CD4-positive, alpha-beta T cell treated with Interleukin-17A for 4 hours (primary cell): Measurements from ENCODE around the gene ZNF236.
"Not testable (repeated sequence)": the region's sequence is repeated elsewhere in the genome, so short reads cannot be mapped to it uniquely, and the experiment has no call there.

Experiments
- DNase-seq: peaks from one replicate; pipeline ENCODE4 v3.0.0-alpha.2; 2020; ENCODE audit warnings: mixed read lengths

Gene ZNF236

GRCh38 chr18:76953583-76954233 is 131.4 kb downstream of the ZNF236 start:
- DNase-seq, result no peak

DNA sequence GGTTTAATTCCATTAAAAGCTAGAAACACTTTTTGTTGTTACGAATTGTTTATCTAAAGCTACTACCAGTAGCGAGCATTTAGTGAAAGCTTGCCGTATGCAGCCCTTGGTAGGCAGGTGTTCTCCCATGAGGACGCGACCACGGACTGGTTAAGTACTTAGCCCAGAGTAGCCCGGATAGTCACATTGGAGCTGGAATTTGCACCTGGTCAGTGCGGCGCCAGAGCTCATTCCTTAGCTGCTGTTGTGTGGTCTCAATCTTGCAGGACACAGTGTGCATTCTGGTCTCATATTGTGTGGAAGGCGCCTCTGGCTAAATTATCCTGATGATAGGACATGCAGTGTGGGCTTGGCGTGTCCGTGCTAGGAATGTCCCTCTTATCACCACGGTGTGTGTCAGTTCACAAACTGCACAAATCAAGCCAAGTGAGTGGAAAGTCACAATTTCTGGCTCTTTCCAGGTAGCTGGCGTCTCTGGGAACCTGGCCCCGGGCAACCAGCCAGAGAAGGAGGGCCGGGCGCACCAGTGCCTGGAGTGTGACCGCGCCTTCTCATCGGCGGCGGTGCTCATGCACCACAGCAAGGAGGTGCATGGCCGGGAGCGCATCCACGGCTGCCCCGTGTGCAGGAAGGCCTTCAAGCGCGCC is 133.3 kb downstream of the ZNF236 start:
- no peak for DNase-seq

DNA sequence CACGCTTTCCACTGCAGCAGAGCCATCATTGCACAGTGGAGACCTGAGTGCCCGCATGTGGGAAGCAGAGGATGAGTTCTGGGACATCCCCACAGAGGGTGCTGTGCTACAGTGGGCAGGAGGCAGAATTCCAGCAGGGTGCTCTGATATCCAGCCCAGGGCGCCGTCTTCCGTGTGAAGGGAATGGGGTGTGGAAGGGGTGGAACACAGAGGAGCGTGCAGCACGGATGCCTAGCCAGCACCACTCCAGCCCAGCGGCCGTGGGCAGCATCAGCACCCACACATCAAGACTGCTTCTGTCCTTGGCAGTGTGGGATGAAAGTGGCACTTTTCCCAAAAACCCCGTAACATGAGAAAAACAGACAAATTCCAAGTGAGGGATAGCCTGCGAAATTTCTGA is 134.3 kb downstream of the ZNF236 start:
- DNase-seq, result no peak

DNA sequence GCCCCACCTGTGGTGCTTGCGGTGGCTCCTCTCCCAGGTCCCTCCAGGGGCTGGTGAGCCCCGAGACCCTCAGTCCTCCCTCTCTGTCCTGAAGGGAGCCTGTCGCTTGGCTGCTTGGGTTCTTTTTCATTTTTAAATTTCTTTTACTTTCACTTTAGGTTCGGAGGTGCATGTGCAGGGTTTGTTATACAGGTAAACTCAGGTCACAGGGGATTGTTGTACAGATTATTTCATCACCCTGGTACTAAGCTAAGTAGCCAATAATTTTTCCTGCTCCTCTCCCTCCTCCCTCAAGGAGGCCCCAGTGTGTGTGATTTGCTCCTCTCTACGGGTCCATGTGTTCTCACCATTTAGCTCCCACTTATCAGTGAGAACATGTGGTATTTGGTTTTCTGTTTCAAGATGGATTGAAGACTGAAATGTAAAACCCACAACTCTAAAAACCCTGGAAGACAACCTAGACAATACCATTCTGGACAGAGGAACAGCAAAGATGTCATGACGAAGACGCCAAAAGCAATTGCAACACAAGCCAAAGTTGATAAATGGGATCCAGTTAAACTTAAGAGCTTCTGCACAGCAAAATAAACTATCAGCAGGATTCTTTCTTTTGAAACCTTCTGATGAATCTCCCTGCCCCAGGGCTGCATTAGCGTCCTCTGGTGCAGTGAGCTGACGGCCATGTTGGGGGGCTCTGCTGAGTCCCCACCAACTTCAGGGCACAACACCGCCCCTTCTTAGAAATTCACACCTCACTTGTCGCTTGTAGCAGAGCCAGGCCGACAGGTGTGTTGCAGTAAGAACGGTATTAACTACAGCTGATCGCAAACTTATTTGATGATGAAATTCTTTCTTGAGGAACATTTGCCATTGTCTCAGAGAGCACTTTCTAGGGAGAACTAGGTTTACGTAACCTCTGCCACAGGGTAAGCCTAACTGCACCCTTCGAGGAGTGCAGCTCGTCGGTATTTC is 135.3 kb downstream of the ZNF236 start:
- no peak for DNase-seq

GRCh38 chr18:76958692-76959341 is 136.5 kb downstream of the ZNF236 start:
- DNase-seq, result no peak

GRCh38 chr18:76959605-76960004 is 137.2 kb downstream of the ZNF236 start:
- DNase-seq, result no peak

DNA sequence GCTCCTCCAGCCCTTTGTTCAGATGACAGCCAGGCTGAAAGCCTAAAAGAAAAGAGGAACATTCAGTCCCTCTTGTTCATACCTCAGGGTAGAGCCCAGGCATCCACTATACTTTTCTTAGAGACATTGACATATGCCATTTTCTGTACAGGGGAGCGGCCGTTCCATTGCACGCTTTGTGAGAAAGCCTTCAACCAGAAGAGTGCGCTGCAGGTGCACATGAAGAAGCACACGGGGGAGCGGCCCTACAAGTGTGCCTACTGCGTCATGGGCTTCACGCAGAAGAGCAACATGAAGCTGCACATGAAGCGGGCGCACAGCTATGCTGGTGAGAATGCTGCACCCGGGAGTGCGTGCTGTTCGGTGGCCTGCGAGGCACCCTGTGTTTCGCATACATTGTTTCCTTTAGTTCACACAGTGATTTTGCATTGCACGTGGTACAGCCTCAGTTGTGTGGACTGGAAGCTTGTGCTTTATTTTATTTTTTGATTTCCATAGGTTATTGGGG is 138.2 kb downstream of the ZNF236 start:
- DNase-seq, result no peak

DNA sequence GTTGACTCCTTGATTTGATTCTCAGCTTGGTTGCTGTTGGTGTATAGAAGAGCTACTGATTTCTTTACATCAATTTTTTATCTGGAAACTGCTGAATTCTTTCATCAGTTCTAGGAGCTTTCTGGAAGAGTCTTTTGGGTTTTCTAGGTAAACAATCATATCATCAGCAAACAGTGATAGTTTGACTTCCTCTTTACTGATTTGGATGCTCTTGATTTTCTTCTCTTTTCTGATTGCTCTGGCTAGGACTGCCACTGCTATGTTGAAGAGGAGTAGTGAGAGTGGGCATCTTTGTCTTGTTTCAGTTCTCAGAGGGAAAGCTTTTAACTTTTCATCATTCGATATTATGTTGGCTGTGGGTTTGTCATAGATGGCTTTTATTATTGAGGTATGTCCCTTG is 140.5 kb downstream of the ZNF236 start:
- no peak for DNase-seq

- no peak for DNase-seq
These were observed 141.6 kb downstream of the ZNF236 start for GRCh38 chr18:76963936-76964335.

- DNase-seq, result not testable (repeated sequence)
These were observed 143.3 kb downstream of the ZNF236 start for GRCh38 chr18:76965555-76966151.

DNA sequence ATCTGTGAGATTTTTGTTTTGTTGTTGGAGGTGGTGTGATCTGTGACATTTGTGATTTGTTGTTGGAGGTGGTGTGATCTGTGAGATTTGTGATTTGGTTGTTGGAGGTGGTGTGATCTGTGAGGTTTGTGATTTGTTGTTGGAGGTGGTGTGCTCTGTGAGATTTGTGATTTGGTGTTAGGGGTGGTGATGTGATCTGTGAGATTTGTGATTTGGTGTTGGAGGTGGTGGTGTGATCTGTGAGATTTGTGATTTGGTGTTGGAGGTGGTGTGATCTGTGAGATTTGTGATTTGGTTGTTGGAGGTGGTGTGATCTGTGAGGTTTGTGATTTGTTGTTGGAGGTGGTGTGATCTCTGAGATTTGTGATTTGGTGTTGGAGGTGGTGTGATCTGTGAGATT is 144.9 kb downstream of the ZNF236 start:
- DNase-seq, result not testable (repeated sequence)

DNA sequence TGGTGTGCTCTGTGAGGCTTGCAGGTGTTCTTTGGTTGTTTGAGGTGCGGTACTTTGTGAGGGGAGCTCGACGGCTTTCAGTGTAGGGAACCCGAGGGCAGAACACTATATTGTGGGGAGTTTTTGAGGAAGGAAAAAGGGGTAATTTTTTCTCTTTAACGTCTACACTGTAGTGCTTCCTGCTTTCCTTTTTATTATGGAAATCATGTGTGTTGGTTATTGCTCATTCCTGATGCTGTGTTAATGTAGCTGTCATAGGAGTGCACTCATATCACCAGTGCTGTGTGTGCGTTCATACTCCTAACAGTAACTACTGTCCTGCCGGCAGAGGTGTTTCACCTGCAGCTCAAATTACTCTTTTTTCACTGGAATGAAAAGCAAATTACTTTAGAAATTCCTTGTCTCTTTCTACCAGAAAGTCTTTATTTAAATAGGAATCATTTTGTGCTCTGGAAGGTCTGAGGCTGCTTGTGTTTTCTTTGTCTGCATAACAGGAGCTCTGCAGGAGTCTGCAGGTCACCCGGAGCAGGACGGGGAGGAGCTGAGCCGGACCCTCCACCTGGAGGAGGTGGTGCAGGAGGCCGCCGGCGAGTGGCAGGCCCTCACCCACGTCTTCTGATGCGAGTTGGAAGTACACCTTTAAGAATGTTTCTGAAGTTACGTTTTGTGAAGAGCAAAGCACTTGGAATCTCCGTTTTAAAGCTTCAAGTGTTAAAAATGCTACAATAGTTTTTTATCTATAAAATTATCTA is 145.5 kb downstream of the ZNF236 start:
- DNase-seq, result no peak

GRCh38 chr18:76970770-76971559 is 148.6 kb downstream of the ZNF236 start:
- no peak for DNase-seq

- no peak for DNase-seq
These were observed 149.9 kb downstream of the ZNF236 start for GRCh38 chr18:76972241-76972640.

DNA sequence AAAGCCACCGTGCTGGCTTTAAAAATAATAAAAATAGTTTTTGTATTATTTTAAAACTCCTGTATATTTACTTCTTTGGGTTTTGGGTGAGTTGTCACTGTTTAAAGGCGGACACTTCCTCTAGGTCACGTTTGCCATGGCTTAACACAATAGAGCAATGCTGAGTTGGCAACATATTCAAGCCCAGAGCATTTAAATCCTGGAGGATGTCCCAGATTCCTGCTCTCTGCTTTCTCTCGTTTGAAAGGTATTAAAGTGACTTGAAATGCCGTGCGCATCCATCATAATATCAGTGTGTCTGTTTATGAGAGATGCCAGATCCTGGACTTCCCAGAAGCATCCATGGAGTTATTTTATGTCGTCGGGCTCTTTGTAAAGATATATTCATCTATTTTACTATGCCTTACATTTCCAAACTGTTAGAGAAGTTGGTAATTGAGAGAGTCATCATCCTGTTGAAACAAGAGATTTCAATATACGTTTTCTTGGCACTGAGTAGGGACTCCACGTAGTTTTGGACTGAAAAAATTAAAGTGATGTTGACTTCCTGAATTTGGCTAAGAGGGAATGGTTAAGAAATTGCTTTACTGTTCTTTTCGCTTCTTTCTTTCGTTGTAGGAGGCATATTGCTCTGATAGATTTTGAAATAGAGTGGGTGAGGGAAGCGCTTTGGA is 150.6 kb downstream of the ZNF236 start:
- DNase-seq, result no peak

DNA sequence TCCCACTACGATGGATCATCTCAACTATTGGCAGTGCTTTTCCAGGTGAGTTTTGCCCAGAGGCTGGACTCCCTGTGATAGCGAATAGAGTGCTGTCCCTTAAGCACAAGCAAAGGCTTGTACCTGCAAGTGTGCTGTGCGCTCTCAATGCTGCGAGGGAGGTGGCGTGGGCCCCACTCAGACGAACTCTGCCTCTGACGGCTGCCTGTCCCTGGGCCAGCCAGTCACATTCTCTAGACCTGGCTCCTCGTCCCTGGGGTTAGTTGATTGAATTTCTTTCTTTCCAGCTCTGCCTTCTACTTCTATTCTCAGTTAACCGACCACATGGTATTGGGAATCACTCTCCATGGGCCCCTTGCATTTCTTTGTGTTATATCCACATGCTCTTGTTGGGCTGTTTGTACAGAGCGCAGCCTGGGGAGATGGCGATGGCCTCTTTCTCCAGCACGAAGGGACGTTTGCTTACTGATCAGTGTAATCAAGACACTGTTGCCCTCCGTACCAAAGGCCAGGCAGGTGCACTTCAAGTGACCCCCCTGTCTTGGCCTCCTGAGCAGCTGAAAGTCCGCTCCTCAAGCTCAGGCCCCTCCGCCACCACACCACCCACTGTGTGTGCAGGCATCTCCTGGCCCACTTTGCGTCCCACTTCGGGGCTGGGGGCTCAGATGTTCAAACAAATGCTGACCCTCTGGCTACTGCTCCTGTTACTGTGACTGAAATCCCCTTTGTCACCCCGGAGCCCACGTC is 151.3 kb downstream of the ZNF236 start:
- DNase-seq, result no peak

GRCh38 chr18:76974386-76974785 is 152.0 kb downstream of the ZNF236 start:
- DNase-seq, result no peak

- no peak for DNase-seq
These were observed 153.3 kb downstream of the ZNF236 start for GRCh38 chr18:76975577-76976110.

GRCh38 chr18:76977108-76977621 is 154.8 kb downstream of the ZNF236 start:
- no peak for DNase-seq
